ENCODE data around the gene CHPF2. TPM values are rescaled to one million over a fixed set of nuclear protein-coding genes. Genes with fewer than 3 reads are reported as not detected.

CHPF2 gene
- total and polyA plus RNA-seq, 2 experiments from 2014 or later = 4.8 to 26.1 TPM

- H2AFZ ChIP-seq = no peak overlapping the region
- H3K79me2 ChIP-seq (replicated peaks; ENCODE audit: insufficient read depth) = no peaks in the 10 kb centered on the region
- Mint-ChIP-seq H3K9me3 (no peaks in the 10 kb centered on the region), H3K27me3 (ENCODE audit: insufficient read depth, low read depth, poor library complexity) (peaks cover 18% of the 10 kb centered on the region), H3K4me1 (peaks cover 5% of the 10 kb centered on the region; the same call in 1 of the 3 replicates), H3K4me3 (no peak overlapping the region), H3K36me3 (ENCODE audit: low read depth) (no peaks in the 10 kb centered on the region; the same call in 2 of the 3 replicates), H3K27ac (no peak overlapping the region)
- H3K4me3 ChIP-seq = no peak overlapping the region
- DNase-seq (ENCODE audit: low spot score) = no peak
- H3K27ac ChIP-seq (ENCODE audit: low read depth) = no peak overlapping the region
- ATAC-seq = no peak
- no peaks in the 10 kb centered on the region for H3F3A ChIP-seq (replicated peaks; ENCODE audit: low read depth)
- no peaks in the 10 kb centered on the region for H3K4me1 ChIP-seq (ENCODE audit: insufficient read depth)
- no peaks in the 10 kb centered on the region for H3K36me3 ChIP-seq (ENCODE audit: insufficient read depth)
- TF ChIP-seq, protein P1, sequence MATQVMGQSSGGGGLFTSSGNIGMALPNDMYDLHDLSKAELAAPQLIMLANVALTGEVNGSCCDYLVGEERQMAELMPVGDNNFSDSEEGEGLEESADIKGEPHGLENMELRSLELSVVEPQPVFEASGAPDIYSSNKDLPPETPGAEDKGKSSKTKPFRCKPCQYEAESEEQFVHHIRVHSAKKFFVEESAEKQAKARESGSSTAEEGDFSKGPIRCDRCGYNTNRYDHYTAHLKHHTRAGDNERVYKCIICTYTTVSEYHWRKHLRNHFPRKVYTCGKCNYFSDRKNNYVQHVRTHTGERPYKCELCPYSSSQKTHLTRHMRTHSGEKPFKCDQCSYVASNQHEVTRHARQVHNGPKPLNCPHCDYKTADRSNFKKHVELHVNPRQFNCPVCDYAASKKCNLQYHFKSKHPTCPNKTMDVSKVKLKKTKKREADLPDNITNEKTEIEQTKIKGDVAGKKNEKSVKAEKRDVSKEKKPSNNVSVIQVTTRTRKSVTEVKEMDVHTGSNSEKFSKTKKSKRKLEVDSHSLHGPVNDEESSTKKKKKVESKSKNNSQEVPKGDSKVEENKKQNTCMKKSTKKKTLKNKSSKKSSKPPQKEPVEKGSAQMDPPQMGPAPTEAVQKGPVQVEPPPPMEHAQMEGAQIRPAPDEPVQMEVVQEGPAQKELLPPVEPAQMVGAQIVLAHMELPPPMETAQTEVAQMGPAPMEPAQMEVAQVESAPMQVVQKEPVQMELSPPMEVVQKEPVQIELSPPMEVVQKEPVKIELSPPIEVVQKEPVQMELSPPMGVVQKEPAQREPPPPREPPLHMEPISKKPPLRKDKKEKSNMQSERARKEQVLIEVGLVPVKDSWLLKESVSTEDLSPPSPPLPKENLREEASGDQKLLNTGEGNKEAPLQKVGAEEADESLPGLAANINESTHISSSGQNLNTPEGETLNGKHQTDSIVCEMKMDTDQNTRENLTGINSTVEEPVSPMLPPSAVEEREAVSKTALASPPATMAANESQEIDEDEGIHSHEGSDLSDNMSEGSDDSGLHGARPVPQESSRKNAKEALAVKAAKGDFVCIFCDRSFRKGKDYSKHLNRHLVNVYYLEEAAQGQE (IDR thresholded peaks at IDR 0.05; ENCODE audit: unreplicated experiment) = no peak
- TF ChIP-seq STAT1 (IDR thresholded peaks at IDR 0.05; ENCODE audit: unreplicated experiment) (no peak), ZNF331 (CRISPR knock-in tag; IDR thresholded peaks at IDR 0.05; ENCODE audit: low read depth) (no peak)
- H3K4me2 ChIP-seq = no peak overlapping the region
- H3K9me2 ChIP-seq (ENCODE audit: insufficient read depth) = no peaks in the 10 kb centered on the region
- no peaks in the 10 kb centered on the region for H4K20me1 ChIP-seq (replicated peaks; ENCODE audit: insufficient read depth)
- H3K27me3 ChIP-seq (ENCODE audit: insufficient read depth) = no peaks in the 10 kb centered on the region
Observed at GRCh38 chr7:151202836-151203235, 29.4 kb upstream of the CHPF2 start.

DNA sequence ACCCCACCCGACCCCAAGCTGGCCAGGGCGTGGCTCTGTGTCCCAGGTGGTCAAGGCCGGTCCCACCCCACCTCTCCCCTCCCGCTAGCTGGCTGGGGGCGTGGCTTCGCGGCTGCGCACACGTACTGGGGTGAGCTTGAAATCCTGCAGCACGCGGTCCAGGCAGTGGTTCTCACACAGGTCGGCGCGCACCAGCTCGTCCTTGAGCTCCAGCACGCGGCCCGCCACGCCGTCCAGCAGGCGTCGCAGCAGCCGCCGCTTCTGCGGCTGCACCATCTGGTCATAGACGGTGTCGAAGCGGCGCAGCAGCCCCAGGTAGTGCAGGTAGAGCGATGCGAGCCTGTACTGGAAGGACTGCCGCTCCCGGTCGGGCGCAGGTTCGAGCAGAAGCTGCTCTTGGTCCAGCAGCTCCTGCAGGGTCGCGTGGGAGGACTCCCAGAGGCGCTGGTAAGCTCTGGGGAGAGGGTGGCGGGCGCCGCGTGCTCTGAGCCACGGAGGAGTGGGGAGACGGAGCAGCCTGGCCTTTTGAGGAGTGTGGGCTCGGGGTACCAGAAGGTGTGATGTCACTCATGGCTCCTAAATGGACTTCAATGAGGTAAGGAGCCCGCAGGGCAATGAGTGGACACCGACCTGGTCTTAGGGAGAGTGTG lies 27.8 kb upstream of the CHPF2 start:
- H3K27me3 Mint-ChIP-seq (ENCODE audit: insufficient read depth, low read depth, poor library complexity) = peaks cover 21% of the 10 kb centered on the region
- DNase-seq (ENCODE audit: low spot score) = no peak
- no peak for TF ChIP-seq STAT1 (IDR thresholded peaks at IDR 0.05; ENCODE audit: unreplicated experiment)
- TF ChIP-seq, protein P1 (IDR thresholded peaks at IDR 0.05; ENCODE audit: unreplicated experiment) = no peak
- TF ChIP-seq ZNF331 (CRISPR knock-in tag; IDR thresholded peaks at IDR 0.05; ENCODE audit: low read depth) = no peak
- no peak for TF ChIP-seq NANOG (IDR thresholded peaks at IDR 0.05; ENCODE audit: borderline replicate concordance)
- no peak for TF ChIP-seq EZH2 (IDR thresholded peaks at IDR 0.05; ENCODE audit: low read depth, unreplicated experiment)
- TF ChIP-seq ETS1 (IDR thresholded peaks at IDR 0.05) = no peak
- TF ChIP-seq POLR2AphosphoS5 (IDR thresholded peaks at IDR 0.05; ENCODE audit: low read depth) = no peak
- TF ChIP-seq CTCF (conservative IDR thresholded peaks at IDR 0.05; ENCODE audit: low read depth in 2 of 2) = no peak
- no peak for TF ChIP-seq JUNB (IDR thresholded peaks at IDR 0.05; ENCODE audit: unreplicated experiment)
- no peak for TF ChIP-seq EZH2phosphoT487 (IDR thresholded peaks at IDR 0.05; ENCODE audit: unreplicated experiment)
- TF ChIP-seq CREB1 (CRISPR knock-in tag; IDR thresholded peaks at IDR 0.05; ENCODE audit: low read depth) = no peak

More for the DNA sequence above, 27.8 kb upstream of the CHPF2 start:
- no peak overlapping the region for H3K4me3 ChIP-seq
- Mint-ChIP-seq H3K36me3 (ENCODE audit: low read depth) (no peaks in the 10 kb centered on the region; the same call in 2 of the 3 replicates), H3K4me1 (peaks cover 2% of the 10 kb centered on the region; the same call in 1 of the 3 replicates), H3K27ac (no peak overlapping the region), H3K4me3 (no peak overlapping the region), H3K9me3 (no peaks in the 10 kb centered on the region)
- no peak overlapping the region for H3K4me2 ChIP-seq
- ATAC-seq = peak; percentile 17
- H2AFZ ChIP-seq = 0 out of 2 replicates have a peak overlapping the region, but pooled peaks have one; percentile 18
- H3K27me3 ChIP-seq (ENCODE audit: insufficient read depth) = no peaks in the 10 kb centered on the region
- H3K27ac ChIP-seq (ENCODE audit: low read depth) = no peak overlapping the region
- H3F3A ChIP-seq (replicated peaks; ENCODE audit: low read depth) = no peaks in the 10 kb centered on the region
- H3K9me2 ChIP-seq (ENCODE audit: insufficient read depth) = no peaks in the 10 kb centered on the region
- H3K36me3 ChIP-seq (ENCODE audit: insufficient read depth) = no peaks in the 10 kb centered on the region
- no peaks in the 10 kb centered on the region for H3K4me1 ChIP-seq (ENCODE audit: insufficient read depth)
- H4K20me1 ChIP-seq (replicated peaks; ENCODE audit: insufficient read depth) = no peaks in the 10 kb centered on the region
- no peaks in the 10 kb centered on the region for H3K79me2 ChIP-seq (replicated peaks; ENCODE audit: insufficient read depth)

Measured in GM23338 (cell line).